Left ventricle myocardium inferior (tissue), 1 donor: ENCODE measurements around the gene SLC29A1. TPM values are rescaled to one million over a fixed set of nuclear protein-coding genes. Genes with fewer than 3 reads are reported as not detected.
A peak's percentile ranks its signal among the peaks of the same experiment; 100 is the strongest.

Experiments used
- DNase-seq: peaks from one replicate; pipeline ENCODE4 v3.0.0-alpha.2; 2020
- H3K27ac ChIP-seq: fragments of 200-600 bp; replicated peaks from 2 replicates; pipeline ENCODE4 v1.8.0; 2021
- H3K27me3 ChIP-seq: fragments of 200-600 bp; 2 replicates; pipeline ENCODE4 v1.8.0; 2021; ENCODE audit warnings: low read depth
- H3K36me3 ChIP-seq: fragments of 200-600 bp; 2 replicates; pipeline ENCODE4 v1.8.0; 2021
- H3K4me1 ChIP-seq: fragments of 200-600 bp; 2 replicates; pipeline ENCODE4 v1.8.0; 2021
- H3K4me3 ChIP-seq: fragments of 200-600 bp; 2 replicates; pipeline ENCODE4 v1.8.0; 2021; ENCODE audit warnings: mild to moderate bottlenecking, moderate library complexity
- H3K9me3 ChIP-seq: fragments of 200-600 bp; replicated peaks from 2 replicates; pipeline ENCODE4 v1.8.0; 2021
- intact Hi-C: fragments of 100-400 bp; cut with micrococcal nuclease; formaldehyde crosslinking; loops from one replicate; pipeline ENCODE4 v1.11.0; 2022
- total RNA-seq: library from RNA; stranded (reverse); fragmentation: NEBNext Ultra II Directional; extraction: Animal tissue kit (Norgen Biotek cat#: 25700); gene quantifications from one replicate; pipeline ENCODE4 v1.2.1, GENCODE V29; 2021
- TF ChIP-seq, protein P1 (sequence below): fragments of 200-600 bp; IDR thresholded peaks from 2 replicates; pipeline ENCODE4 v1.8.0; 2021; ENCODE audit warnings: antibody characterized with exemption, mild to moderate bottlenecking, borderline replicate concordance
- donor health status: DM: no; HTN: yes; CAD: no; lungs with severe emphysema.

Gene SLC29A1
- total RNA-seq, 1 donor from 2014 or later: 154 TPM

DNA sequence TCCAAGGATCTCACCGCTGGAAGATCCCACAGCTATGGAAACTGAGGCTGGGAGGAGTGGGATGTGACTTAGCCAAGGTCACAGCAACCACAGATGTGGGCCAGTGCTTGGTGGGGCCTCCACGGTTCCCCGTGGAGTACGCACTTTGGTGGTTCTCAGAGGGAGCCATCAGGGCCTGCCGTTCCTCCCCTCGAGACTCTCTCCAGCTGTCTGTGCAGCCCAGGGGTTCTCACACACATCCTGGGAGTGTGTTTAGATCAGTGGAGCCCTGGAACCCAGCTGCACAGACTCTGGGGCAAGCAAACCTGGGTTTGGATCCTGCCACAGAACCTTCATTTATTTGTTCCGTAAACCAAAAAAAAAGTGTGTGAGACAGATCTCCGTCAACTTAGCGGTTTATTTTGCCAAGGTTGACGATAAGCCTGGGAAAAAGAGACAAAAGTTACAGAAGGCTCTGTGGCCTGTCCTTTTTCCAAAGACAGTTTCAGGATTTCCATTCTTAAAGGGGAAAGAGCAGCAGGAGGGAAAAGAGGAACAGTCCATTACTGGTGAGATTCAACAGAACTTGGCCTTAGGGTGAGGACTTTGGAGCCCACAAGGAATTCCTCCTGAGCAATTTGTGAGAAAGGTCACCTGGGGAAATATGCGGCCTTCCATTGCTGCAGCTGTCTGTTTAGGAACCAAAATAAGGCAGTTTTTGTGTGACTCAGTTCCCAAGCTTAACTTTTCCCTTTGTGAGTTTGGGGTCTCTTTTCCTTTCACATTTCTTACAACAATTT, 20.2 kb upstream of the SLC29A1 start:
- peak overlapping the region; percentile 77 for H3K27ac ChIP-seq

DNA sequence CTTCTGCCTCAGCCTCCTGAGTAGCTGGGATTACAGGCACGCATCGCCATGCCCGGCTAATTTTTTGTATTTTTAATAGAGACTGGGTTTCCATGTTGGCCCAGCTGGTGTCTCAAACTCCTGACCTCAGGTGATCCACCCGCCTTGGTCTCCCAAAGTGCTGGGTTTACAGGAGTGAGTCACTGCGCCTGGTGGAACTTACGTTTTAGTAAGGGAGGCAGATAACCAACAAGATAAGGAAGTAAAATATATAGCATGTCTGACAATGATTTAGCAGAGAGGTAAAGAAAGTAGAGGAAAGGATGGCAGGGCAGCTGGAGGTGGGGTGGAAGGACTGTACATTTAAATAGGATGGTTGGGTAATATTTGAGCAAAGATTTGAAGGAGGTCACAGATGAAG, 19.4 kb upstream of the SLC29A1 start:
- no peaks in the 10 kb centered on the region for H3K9me3 ChIP-seq
- H3K27me3 ChIP-seq: no peaks in the 10 kb centered on the region
- H3K4me1 ChIP-seq: peaks cover 33% of the 10 kb centered on the region
- no peak overlapping the region for H3K4me3 ChIP-seq
- peak overlapping the region; percentile 77 for H3K27ac ChIP-seq
- no peak for DNase-seq
- no peaks in the 10 kb centered on the region for H3K36me3 ChIP-seq
- TF ChIP-seq, protein P1, sequence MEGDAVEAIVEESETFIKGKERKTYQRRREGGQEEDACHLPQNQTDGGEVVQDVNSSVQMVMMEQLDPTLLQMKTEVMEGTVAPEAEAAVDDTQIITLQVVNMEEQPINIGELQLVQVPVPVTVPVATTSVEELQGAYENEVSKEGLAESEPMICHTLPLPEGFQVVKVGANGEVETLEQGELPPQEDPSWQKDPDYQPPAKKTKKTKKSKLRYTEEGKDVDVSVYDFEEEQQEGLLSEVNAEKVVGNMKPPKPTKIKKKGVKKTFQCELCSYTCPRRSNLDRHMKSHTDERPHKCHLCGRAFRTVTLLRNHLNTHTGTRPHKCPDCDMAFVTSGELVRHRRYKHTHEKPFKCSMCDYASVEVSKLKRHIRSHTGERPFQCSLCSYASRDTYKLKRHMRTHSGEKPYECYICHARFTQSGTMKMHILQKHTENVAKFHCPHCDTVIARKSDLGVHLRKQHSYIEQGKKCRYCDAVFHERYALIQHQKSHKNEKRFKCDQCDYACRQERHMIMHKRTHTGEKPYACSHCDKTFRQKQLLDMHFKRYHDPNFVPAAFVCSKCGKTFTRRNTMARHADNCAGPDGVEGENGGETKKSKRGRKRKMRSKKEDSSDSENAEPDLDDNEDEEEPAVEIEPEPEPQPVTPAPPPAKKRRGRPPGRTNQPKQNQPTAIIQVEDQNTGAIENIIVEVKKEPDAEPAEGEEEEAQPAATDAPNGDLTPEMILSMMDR: no peak
- intact Hi-C loops: no loop called here

More for the DNA sequence above, 20.2 kb upstream of the SLC29A1 start:
- no peak for DNase-seq
- TF ChIP-seq, protein P1: no peak
- no peaks in the 10 kb centered on the region for H3K36me3 ChIP-seq
- intact Hi-C loops: no loop called here
- no peak overlapping the region for H3K4me3 ChIP-seq
- peaks cover 33% of the 10 kb centered on the region for H3K4me1 ChIP-seq
- no peaks in the 10 kb centered on the region for H3K27me3 ChIP-seq
- no peaks in the 10 kb centered on the region for H3K9me3 ChIP-seq

DNA sequence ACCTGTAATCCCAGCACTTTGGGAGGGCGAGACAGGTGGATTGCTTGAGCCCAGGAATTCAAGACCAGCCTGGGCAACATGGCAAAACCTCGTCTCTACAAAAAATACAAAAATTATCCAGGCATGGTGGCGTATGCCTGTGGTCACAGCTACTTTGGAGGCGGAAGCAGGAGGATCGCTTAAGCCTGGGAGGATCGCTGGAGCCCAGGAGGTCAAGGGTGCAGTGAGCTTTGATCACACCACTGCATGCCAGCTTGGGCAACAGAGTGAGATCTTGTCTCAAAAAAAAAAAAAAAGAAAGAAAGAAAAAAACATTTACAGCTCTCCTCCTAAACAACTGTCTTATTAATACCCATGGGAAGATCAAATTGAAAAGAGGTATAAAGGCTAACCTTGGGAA, 15.4 kb upstream of the SLC29A1 start:
- Histone ChIP-seq H3K9me3 (no peaks in the 10 kb centered on the region), H3K27me3 (no peaks in the 10 kb centered on the region), H3K27ac (no peak overlapping the region), H3K4me1 (peaks cover 9% of the 10 kb centered on the region), H3K36me3 (no peaks in the 10 kb centered on the region), H3K4me3 (no peak overlapping the region)
- no peak for DNase-seq
- TF ChIP-seq, protein P1: no peak
- intact Hi-C loops: no loop called here

DNA sequence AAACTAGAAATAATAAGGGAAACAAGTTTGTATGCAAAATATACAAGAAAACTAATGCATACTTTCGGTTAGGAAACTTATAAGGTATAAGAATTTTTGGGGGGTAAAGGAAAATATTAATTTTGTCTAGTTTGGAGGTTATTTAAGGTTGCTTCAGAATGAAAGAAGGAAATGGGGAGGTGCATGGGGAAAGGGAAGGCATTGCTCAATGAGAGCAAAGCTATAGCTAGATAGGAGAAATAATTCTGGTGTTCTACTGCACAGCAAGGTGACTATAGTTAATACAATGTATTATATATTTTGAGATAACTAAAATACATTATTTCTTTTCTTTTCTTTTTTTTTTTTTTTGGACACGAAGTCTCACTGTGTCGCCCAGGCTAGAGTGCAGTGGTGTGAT, 12.1 kb upstream of the SLC29A1 start:
- DNase-seq: no peak
- no peak overlapping the region for H3K27ac ChIP-seq
- TF ChIP-seq, protein P1: no peak
- no peaks in the 10 kb centered on the region for H3K36me3 ChIP-seq
- H3K4me3 ChIP-seq: no peak overlapping the region
- no peaks in the 10 kb centered on the region for H3K27me3 ChIP-seq
- intact Hi-C loops: no loop called here
- no peaks in the 10 kb centered on the region for H3K9me3 ChIP-seq
- H3K4me1 ChIP-seq: peaks cover 5% of the 10 kb centered on the region

DNA sequence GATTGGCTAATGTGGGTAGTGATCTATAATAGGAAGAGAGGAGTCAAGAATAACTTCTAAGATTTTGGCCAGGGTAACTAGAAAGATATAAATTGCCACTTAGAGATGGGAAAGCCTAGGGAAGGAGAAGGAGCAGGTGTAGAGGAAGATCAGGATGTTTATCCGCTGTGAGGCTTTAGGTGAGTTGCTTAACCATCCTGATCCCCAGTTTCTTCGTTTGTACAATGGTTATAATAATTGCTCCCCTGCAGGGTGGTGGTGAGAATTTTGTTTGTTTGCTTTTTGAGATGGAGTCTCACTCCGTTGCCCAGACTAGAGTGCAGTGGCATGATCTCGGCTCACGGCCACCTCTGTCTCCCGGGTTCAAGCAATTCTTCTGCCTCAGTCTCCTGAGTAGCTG, 9.1 kb upstream of the SLC29A1 start:
- H3K4me1 ChIP-seq: peaks cover 36% of the 10 kb centered on the region

More for the DNA sequence above, 9.1 kb upstream of the SLC29A1 start:
- no peaks in the 10 kb centered on the region for H3K36me3 ChIP-seq
- intact Hi-C loops: no loop called here
- H3K27me3 ChIP-seq: no peaks in the 10 kb centered on the region
- TF ChIP-seq, protein P1: no peak
- no peak for DNase-seq
- no peaks in the 10 kb centered on the region for H3K9me3 ChIP-seq
- no peak overlapping the region for H3K4me3 ChIP-seq
- no peak overlapping the region for H3K27ac ChIP-seq
